HG03354 (cell line): ENCODE measurements around the gene PEX7.
A peak's percentile ranks its signal among the peaks of the same experiment; 100 is the strongest.

Source experiments
- ATAC-seq: cut with Tn5 transposase; IDR thresholded peaks from one replicate; pipeline ENCODE4 v1.9.1; 2021; ENCODE audit warnings: mild to moderate bottlenecking; ENCODE audit not compliant: unreplicated experiment, poor library complexity, severe bottlenecking

Gene PEX7, protein sequence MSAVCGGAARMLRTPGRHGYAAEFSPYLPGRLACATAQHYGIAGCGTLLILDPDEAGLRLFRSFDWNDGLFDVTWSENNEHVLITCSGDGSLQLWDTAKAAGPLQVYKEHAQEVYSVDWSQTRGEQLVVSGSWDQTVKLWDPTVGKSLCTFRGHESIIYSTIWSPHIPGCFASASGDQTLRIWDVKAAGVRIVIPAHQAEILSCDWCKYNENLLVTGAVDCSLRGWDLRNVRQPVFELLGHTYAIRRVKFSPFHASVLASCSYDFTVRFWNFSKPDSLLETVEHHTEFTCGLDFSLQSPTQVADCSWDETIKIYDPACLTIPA

DNA sequence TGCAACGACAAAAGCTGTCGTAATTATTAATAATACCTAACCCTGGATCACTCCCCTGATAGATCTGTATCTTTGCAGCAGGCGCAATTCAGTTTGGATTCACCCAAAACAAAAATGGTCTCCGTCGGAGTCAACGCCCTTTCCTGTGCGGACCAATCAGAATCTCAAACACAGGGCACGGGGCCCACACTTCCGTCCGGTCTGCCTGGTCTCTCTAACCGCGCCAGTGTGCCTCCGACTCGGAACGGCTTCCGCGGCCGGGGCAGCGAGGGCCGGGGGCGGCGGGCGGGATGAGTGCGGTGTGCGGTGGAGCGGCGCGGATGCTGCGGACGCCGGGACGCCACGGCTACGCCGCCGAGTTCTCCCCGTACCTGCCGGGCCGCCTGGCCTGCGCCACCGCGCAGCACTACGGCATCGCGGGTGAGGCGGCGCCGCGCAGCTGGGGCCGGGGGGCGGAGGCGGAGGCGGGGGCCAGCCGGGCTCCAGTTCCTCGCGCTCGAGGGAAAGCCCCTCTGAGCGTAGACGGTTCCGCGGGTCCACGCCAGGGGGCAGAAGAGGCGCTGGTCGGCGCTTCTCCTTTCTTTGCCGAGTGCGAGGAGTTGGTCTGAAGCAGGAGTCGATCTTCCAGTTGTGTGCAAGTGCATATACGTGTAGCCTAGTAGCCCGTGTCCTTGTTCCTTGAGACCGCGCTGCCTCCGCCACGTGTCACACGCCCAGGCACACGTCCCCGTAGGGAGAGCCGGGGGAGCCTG, at the start of gene PEX7:
PEX7 (plus strand) TSS at position 217 of the 752 bp plus-strand sequence; CDS start at position 291, 74 bp downstream.
- ATAC-seq: peak; percentile 97

DNA sequence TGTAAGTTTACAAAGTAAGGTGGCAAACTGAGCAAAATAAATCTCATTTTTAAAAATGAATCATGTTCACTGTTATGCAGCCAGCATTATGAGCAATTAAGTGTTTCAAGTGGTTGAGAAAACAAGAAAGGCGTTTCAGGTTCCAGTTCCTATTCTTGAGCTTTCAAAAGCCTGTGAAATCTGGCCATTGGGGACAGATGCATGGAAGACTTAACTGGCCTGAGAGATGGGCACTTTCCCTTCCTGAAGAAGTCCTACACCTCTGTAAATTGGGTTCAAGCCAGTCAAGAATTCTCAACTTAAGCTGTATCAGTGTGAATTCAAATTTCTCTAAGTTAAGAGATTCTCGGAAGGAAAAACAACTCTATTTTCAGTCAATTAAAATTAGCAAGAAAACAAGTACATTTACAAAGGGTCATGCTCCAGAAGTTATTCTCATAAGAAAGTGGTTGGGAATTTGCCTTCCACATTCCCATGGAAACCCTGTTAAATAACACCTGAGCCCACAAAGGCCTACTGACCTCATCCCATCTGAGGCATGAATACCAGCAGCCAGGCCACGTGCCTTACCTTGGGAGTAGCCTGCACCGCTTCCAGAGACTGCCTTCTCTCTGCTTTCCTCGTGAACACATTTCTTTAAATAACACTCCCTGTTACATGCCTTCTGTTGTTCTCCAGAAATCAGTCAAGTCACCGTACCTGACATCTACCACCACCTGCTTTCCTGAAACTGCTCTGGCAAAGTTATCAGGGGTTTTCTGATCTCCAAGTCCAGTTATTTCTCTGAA, 49.5 kb upstream of the PEX7 start:
- ATAC-seq: peak; percentile 76

DNA sequence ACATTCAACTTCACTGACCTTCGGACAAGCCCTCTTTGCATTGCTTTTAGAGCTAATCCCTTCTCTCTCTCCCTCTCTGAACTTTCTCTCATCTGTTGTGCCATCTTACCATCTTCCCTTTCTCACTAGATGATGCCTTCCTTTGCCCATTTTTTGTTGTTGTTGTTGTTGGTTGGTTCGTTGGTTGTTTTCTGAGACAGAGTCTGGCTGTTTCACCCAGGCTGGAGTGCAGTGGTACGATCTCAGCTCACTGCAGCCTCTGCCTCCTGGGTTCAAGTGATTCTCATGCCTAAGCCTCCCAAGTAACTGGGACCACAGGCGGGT, 49.0 kb upstream of the PEX7 start:
- no peak for ATAC-seq

DNA sequence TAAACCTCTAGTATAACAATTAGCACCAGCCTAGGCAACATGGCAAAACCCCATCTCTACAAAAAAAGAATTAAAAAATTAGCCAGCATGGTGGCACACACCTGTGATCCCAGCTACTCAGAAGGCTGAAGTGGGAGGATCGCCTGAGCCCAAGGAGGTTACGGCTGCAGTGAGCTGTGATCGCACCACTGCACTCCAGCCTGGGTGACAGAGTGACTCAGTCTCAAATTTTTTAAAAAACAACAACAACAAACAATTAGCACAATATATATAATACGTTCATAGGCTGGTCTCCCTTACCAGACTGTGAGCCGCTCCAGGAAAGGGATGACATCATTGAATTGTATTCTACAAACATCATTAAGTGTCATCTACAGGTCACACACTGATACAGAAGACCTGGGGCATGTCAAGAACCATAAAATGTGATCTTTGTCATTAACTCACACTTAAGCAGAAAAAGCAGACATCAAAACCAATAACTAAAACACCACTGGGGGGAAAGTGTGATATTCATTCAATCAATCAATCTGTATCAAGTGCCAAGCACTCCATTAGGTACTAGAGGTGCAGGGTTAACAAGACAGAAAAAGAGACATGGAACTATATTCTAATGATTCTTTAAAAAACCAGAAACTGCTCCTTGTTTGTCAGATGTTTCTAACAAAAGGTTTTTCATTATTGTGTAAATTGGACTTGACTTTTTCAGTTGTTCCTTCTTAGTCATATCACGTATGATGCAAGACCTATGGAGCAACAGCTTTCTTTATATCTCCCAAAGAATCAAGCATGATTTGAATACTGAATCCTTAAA, 48.0 kb upstream of the PEX7 start:
- no peak for ATAC-seq

DNA sequence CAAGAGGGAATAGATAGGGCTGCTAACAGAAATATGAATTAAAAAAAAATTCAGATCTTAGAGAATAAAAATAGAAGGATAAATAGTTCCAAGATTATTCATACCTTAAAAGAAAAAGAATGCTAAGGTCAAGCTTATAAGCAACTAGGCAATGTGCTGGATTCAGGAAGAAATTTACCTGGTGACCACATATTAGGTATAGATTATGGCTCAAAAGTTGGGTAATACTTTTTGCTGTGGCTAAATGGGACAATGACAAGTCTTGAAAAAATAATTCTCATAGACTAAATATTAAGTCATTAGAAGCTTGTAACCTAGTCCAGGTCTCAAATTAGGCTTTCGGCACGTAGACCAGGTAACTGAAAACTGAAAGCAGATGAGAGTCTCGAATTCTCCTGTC, 47.3 kb upstream of the PEX7 start:
- ATAC-seq: no peak

DNA sequence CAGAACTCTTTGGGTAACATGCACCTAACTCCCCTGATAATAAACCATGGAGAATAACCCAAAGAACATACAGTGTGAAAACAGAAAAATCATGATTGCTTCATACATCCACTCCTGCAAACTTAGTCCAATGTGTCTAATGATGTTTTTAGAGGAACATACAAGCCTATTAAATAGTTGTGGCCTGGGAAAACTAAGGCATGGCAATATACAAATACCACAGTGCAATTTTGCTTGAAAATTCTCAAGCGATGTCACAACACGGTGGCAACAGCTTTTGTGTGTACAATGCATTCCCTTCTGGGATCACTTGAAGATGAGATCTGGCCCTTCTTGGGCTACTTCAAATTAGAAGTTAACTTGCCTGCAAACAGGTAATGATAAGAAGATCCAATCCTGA, 46.8 kb upstream of the PEX7 start:
- ATAC-seq: no peak

DNA sequence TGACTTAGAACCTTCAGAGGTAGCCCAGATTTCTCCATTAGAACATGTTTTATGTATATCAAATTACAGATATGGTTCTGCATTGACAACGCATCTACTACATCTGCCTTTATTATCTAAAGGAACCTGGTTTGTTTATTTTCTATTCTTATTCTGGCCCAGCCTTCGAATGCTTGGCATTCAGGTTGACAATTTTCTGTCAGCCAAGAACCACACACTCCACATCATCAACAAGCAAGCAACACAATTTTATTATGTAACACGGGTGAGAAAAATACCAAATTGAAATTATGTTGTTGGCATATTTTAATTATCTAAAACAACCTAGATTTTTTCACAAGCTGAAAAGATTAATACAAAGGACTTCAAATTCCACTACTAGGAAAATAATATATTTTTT, 44.7 kb upstream of the PEX7 start:
- no peak for ATAC-seq

DNA sequence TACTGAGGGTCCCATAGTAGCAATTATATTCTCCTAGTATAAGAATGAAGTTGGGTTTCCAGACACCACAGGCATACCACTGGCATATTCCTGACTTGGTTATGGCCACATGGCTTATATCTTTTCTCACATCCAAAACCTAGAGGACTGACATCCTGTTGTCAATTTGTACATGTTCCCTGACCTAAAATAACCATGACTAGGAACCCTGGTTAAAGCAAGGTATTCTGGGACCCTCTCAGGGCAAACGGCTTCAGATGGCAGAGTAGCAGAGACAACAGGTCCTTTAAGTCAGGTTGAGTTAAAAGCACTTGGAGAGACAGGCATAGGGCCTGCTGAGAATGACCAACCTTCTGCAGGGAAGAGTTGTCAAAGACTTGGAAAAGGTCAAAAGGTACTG, 42.7 kb upstream of the PEX7 start:
- ATAC-seq: no peak

DNA sequence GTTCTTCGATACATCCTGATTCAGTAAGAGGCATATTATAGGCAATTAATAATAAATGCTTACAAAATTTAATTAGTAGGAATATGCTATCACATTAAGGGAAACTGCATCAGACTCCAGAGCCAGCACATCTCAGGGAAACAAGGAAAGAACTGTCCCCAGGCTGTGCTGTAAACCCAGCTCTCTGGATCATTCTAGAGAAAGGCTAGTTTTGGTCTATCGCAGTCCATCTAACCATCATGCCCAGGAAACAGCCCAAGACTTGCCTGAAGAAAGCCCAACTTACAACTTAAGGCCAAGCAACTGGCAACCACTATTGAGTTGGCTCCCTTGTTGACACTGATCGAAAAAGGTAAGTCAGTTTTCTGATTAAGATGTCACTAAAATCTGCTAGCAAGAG, 41.4 kb upstream of the PEX7 start:
- no peak for ATAC-seq

DNA sequence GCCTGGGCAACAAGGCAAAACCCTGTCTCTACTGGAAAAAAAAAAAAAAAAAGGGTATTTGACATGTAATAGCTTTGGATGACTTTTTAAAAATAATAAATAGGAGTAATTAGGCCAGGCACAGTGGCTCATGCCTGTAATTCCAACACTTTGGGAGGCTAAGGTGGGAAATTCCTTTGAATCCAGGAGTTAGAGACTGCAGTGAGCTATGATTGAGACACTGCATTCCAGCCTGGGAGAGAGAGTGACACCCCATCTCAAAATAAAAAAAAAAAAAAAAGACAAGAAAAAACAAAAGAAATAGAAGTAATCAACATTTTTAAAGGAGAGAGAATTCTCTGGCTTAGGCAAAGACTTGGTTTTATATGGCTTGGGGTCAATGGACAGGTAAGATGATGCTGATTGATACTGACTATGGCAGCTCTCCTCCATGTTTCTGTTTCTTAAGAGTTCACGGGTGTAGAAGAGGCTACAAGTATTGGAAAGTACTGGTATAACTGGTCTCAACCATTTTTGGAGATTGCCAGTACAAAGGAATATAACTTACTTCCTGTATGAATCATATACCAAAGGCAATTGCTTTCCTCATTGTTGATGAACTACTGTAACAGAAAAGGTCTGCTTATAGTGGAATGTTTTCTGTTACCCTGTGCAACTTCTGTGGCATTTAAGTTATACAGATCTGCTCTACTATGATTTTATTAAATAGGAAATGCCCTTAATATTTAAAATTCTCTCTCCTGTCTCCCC, 40.2 kb upstream of the PEX7 start:
- no peak for ATAC-seq

DNA sequence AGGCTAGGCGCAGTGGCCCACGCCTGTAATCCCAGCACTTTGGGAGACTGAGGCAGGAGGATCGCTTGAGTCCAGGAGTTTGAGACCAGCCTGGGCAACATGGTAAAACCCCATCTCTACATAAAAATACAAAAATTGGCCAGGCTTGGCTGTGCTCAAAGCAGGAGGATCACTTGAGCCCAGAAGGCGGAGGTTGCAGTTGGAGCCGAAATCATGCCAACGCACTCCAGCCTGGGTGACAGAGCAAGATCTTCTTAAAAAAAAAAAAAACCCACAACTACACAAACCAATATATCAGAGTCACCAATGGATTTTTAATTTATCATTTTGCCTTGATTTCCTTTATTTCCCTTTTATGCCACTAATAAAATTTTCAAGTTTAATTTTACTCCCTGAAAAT, 39.4 kb upstream of the PEX7 start:
- no peak for ATAC-seq

DNA sequence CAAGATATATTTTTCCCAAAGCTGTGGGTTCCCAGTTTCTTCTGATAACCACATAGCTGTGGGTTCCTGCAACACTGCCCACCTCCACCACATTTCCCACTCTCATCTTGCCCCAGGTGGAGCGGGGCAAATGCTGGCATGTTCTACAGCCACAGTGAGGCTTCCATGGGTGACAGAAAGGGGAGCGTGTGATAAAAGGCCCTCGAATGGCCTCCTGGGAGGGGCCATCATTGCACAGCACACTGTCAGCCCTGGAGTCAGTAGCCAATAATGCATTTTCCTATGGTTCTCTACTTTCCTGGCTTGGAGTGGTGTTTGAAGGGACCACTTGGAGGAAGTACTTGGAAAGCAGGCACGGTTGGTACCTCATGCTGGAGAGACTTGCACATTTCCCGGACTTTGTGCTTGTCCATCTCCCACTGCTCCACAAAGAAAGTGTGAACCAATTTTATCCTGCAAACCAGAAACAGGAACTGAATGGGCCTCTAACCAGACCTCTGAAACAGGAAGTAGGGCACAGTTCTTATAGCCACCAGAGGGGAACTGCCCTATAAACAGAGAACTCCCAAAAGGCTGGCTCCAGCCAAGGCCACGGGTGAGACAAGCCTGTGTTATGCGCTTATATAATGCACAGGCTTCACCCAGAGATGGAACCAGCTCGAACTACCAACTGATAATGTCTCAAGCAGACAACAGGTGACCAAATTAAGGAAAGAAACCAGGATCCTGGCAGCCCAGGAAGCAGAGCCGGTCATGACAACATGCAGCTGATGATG, 38.7 kb upstream of the PEX7 start:
- ATAC-seq: peak; percentile 86

DNA sequence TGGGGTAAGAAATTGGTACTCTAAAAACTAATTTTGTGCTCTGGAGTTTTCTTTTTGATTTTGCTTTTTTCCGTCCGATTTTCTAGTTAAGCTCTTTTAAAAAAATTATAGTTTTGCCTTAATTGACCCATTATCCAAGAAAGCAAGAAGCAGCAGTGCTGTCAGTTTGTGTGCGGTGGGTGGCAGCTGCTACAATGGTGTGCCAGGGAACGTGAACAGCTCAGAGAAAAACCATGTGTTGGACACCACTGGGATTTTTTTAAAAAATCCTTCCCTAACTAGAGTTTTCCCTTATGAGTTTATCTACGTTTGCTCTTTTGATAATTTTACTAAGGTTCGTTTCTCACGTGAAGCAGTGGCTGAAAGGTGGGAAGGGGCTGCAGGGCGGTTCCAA, 38.1 kb upstream of the PEX7 start:
- no peak for ATAC-seq

DNA sequence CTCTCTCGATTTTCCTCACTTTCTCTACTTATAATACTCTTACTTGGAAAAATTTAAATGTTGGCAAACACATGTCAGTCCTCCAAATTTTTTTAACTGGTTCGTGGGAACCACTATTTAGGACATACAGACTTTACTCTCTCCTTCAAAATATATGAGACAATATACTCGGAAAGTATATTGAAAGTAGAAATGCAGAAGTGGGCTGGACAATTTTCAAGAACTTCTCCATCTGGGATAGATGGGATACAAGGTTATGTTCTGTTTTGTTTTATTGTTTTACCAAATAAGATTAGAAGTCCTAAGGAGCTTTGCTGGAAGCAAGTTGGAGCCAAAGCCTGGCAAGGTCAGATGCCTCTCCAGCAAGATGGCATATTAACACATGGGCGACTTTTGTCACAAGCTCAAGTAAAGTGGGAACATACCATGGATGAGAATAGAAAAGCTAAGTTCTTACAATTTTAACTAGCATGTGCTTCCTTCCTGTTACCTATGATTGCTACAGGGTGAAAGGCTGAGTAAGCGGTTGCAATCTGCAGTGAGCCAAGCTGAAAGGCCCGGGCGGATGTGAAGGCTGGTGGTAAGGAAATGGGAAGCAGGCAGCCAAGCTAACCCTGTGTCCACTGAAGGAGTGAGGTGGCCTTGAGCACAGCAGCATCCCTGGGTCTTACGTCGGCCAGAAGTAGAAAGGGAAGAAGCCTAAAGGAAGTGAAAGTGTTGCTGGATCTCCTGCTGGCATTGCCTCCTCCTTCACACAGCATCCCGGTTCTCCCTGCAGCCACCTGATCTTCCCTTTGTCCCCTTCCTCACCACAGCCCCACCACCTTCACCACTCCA, 37.3 kb upstream of the PEX7 start:
- ATAC-seq: peak; percentile 37

DNA sequence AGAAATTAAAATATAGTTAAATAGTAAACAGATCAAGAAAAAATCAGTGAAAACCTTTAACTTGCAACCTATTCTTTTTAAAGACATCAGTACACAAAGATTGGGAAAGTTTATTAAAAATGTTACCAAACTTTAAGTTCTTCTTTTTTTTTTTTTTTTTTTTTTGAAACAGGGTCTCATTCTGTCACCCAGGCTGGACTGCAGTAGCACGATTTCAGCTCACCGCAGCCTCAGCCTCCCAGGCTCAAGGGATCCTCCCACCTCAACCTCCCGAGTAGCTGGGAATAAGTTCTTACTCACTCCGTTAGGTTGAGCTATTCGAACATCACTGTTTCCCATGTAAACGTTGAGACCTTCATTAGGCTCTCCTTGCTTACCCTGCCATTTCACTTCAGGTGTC, 35.7 kb upstream of the PEX7 start:
- ATAC-seq: no peak

DNA sequence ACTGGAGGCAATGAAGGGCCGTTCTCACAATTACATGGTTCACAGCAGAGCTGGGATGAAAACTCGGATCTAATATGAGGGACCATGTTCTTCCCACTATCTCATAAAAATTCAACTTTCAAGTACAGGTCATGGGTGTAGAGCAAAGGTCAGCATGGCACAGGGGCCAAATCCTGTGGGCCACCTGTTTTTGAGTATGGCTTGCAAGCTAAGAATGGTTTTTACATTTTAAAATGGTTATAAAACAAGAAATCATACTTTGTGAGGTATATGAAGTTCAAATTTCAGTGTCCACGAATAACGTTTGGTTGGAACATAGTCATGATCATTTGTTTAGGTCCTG, 34.7 kb upstream of the PEX7 start:
- ATAC-seq: no peak

DNA sequence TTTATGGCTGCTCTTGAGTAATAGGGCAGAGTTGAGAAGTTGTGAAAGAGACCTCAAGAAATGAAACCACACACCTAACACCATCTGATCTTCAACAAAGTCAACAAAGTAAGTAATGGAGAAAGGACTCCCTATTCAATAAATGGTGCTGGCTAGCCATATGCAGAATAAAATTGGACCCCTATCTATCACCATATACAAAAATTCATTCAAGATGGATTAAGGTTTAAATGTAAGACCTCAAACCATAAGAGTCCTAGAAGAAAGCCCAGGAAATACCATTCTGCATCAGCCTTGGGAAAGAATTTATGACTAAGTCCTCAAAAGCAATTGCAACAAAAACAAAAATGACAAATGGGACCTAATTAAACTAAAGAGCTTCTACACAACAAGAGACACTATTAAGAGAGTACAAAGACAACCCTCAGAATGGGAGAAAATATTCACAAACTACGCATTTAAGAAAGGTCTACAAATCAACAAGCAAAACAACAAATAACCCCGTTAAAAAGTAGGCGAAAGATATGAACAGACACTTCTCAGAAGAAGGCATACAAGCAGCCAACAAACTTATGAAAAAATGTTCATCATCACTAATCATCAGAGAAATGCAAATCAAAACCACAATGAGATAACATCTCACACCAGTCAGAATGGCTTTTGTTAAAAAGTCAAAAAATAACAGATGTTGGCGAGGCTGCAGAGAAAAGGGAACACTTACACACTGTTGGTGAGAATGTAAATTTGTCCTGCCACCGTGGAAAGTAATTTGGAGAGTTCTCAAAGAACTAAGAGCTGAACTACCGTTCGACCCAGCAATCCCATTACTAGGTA, 34.1 kb upstream of the PEX7 start:
- no peak for ATAC-seq
